HG02610 (cell line): ENCODE measurements around the gene CACHD1.
"Not testable (repeated sequence)": the region's sequence is repeated elsewhere in the genome, so short reads cannot be mapped to it uniquely, and the experiment has no call there.

ENCODE experiments used
- ATAC-seq: cut with Tn5 transposase; IDR thresholded peaks from one replicate; pipeline ENCODE4 v1.9.1; 2021; ENCODE audit warnings: mild to moderate bottlenecking, moderate library complexity; ENCODE audit not compliant: unreplicated experiment

CACHD1 gene

DNA sequence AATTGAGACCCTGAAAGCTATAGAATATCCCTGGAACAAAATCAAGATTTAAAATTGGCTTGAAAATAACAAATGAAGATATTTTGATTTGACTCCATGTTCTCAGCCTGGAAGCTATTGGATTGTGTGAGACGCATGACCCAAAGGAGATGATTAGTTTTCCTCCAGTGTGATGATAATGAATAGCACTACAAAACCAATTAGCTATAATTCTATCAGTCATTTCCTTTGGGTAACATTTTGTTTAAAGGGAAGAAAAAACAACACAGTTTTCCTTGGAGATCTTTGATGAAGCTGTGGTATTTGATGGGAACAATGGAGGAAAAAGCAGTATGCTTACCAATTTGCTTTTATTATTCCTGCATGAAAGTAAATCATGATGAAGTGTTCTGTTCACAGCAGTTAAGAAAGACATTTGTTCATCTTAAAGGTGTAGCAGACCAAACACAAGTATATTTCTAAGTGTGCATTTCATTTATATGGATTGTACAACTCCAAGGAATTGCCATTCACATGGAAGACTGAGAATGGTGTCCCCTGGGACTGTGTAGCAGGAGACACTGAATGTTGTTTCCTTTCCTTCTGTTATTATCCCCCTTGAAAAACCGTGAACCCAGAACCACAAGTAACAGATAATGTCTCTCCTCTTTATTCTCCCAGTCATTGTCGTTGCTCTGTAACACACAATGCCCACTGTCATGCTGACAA, 111.4 kb downstream of the CACHD1 start:
- no peak for ATAC-seq

GRCh38 chr1:64581843-64582185, 111.9 kb downstream of the CACHD1 start:
- no peak for ATAC-seq

DNA sequence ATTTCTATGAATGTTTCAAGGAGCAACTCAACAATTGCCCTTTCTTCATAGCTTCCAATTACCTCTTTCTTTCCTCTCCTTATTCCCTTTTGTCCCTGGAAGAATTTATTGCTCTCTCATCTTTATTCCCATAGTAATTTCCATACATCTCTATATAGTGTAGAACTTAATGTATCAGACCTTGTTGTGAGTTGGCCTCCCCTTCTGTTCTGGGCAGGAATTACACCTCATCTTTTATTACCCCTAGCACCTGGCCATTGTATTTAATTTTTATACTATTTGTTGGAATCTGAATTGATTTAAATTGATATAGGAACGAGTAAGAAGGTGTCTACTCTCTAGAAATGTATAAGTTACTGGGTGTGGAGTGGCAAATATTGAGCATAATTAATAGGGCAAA, 114.5 kb downstream of the CACHD1 start:
- no peak for ATAC-seq

- no peak for ATAC-seq
Measured at GRCh38 chr1:64588876-64589275, 118.9 kb downstream of the CACHD1 start.

DNA sequence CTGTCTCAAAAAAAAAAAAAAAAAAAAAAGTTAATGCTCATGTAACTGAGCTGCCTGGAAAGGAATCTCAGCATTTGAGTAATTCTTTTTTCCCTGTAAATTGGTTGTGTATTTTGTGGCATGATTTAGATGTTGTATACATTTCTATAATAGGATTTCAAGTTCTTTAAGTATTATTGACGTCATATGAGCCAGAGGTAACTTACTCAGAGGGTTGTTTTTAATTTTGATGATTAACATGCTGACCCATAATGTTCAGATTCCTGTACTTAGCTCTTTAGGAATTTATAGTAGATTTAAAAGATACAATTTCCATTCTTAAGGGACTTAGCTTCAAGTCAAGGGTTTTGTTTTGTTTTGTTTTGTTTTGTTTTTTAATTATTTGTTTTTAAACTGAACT, 120.4 kb downstream of the CACHD1 start:
- no peak for ATAC-seq

DNA sequence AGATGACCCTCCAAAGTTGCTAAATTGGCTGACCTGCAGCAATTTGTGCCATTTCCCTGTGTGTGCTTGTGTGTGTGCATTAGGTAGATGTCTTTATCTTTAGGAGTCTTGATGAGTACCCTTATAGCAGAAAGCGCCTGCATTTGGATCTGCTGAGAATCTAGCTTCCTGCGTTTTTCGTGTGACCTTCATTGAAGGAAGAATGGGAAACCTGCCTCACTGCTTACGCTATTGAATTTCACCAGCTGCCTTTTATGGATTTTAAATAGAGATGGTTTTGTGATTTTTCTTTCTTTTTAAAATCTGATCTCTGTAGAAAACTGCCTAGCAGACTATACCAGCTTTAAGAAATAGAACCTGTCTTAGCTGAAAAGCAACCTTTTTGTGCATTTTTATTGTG, 124.5 kb downstream of the CACHD1 start:
- no peak for ATAC-seq

DNA sequence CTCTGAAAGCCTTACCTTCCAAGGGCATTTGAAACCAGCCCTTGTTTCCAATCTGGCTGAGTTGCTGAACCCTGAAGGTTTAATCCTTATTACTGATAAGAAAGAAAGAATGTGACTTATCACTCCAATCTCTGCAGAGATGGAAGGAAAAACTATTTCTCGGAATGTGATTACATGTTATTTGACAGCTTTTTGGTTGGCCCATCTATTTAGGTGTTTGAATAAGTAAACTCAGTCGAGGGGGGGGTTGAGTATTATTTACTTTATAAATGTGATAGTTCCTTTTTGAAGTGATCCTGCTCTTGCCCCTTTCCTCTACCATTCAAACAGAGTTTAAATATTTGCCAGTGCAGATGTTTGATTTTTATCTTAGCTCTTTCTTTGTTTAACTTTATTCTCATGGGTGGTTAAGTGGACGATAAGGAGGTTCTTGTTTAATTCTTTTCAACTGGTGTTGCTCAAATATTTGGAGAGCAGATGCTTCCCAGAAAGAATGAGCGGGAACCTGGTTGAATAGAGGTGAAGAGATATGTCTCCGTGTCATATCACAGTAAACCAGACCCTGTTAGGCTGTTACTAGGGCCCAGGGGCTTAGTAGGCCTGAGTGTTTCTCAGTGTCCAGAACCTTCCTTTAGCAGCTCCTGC, 126.1 kb downstream of the CACHD1 start:
- no peak for ATAC-seq

DNA sequence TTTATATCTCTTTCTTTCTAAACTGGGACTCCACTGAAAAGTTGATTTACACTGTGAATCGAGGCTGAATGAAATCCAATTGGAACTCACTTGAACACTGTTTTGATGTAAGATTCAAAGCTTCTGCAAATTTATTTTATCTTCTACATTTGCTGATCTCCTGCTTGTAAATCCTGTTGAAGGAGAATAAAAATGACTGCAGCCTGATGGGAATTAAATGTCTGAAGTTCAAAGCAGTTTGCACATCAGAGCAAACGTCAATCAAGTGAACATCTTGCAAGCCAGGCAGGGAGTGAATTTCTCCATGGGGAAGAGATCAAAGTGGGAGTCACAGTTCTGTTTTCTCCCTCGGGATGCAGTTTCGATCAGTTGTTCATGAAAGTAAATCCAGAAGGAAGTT, 127.2 kb downstream of the CACHD1 start:
- ATAC-seq = no peak

- no peak for ATAC-seq
Measured at GRCh38 chr1:64598100-64598571, 128.2 kb downstream of the CACHD1 start.

GRCh38 chr1:64599242-64599641, 129.3 kb downstream of the CACHD1 start:
- no peak for ATAC-seq

DNA sequence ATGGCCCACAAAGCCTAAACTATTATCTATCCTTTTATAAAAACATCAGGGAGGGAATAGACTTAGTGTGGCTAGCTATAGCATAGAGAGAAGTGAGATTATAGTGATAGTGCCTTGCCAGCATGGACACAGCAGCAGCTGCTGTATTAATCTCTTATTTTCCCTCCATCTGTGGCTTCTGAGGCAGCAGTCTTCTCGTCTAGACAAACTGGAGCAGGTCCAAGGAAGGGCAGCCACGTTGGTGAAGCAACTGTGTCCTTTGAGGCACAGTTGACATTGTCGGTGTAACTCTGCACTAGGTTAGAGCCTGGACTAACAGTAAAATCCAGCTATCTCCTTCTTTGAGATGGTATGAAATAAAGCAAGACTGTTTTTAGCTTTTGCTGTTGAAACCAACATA, 131.3 kb downstream of the CACHD1 start:
- no peak for ATAC-seq

DNA sequence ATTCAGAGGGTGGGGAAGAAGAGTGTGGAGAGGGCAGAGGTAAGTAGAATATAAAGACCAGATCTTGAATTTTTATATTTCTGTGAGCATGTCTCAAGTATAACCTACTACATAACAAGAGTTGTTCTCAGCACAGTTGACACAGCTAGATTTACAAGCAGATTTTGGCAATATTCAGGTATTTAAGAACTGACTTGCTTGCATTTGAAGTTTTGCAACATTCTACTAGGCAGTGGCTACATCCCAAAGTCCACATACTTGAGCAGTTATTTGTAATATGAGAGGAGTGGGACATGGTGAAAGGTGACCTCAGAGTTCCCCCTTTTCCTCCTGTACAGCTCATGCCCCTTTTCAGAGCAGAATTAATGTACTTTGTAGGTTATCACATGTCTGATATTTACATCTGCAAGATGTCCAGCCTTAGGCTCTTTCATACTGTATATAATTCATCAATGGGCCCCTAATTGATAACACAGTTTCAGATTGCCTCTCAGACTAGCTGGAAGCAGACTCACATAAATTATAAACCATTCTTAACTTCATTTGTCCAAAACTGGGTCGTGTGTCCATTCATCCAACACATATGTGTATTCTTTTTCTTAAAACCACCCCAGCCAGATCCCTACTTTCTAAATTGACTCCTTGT, 138.2 kb downstream of the CACHD1 start:
- ATAC-seq = no peak

DNA sequence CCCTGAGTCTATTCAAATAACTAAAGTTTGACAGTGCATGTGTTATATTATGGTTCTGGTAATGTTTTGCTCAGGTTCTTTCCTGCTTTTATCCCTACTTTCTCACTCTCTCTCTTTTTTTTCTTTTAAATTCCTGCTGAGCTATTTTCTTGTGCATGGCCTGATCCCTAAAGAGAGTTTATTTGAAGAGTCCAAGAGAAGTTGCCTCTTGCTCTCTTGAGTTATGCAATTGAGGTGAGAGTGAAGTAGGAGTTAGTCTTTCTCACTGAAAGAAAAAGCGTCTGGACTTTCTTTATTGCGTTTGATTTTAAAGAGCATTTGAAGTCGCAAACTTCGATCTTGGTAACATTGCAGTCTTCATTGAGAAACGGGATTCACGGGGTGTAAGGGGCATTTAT, 138.7 kb downstream of the CACHD1 start:
- no peak for ATAC-seq

DNA sequence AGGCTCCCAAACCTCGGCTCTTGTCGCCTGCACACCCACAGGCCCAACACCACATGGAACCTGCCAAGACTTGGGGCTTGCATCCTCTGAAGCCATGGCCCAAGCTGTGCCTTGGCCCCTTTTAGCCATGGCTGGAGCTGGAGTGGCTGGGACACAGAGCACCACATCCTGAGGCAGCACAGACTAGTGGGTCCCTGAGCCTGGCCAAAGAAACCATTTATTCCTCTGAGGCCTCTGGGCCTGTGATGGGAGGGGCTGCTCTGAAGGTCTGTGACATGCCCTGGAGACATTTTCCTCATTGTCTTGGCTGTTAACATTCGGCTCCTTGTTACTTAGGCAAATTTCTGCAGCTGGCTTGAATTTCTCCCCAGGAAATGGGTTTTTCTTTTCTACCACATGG, 141.0 kb downstream of the CACHD1 start:
- ATAC-seq = not testable (repeated sequence)

DNA sequence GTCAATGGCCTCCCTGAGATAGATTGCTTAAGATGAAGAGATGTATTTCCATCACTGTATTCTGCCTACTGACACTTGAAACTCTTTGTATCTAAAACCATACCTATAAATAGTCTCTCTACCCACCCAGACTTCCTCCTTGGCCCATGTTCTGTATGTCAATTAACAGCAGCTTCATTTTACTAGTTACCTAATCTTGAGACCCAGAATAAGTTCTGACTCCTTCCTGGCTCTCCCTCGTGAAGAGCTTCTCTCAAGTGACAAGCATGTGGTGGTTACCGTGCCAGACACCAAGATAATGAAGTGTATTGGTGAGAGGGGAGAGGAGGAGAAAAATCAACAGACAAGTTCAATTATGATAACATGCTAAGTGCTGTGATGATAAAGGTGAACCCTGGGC, 146.1 kb downstream of the CACHD1 start:
- ATAC-seq = no peak

DNA sequence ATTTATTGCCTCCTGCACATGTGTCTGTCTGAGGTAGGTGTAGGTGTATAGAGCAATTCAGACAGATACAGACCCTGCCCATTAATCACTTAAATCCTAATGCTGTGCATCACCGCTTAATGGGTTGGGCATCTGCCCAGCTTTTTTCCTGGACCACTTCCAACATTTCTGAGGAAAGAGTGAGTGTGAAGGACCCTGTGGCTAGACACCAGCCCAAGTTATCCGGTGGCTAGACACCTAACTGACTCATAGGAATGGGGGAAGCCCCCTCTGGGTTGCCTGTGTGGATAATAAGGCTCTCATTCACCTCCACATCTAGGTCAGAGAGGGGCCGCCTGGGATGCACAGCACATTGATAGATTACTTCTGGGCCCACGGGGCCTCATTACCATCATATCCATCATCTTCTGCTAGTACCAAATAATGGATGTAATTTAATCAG, 153.8 kb downstream of the CACHD1 start:
- ATAC-seq = no peak

DNA sequence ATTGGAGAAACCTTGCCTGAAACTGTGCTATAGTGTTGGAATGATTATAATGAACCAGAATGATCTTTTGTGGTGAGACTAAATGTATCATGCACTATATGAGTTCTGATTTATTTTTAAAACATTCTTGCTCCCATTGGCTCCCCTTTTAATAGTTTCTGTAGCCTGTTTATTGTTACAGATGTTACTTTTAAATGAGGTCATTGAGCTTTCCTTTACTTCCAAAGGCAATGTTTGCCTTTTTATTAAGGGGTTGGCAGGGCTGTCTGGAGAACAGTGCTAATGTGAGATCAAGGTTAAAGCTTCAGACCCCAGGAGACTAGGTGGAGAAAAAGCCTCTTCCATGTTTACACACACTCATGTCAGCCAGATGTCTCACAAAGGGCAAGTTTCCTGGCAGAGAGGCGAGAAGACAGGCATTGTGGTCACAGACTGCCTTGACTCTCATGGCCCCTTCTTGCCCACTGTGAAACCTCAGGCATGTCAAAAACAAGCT, 154.3 kb downstream of the CACHD1 start:
- ATAC-seq = no peak

DNA sequence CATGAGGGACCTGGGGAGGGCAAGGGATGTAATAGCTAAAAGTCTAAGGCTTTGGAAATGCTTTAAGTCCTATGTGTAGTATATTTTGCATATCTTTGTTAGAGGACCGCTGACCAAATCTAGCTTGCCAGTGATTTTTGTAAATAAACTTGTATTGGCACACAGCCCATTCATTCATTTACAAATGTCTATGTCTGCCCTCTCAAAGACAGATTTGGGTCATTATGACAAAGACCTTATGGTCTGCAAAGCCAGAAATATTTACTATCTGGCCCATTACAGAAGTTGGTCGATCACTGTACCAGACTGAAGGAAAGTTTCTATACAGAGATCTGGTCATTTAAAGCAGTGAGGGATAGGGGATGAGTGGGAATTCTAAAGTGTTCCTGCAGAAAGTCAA, 154.9 kb downstream of the CACHD1 start:
- ATAC-seq = no peak

DNA sequence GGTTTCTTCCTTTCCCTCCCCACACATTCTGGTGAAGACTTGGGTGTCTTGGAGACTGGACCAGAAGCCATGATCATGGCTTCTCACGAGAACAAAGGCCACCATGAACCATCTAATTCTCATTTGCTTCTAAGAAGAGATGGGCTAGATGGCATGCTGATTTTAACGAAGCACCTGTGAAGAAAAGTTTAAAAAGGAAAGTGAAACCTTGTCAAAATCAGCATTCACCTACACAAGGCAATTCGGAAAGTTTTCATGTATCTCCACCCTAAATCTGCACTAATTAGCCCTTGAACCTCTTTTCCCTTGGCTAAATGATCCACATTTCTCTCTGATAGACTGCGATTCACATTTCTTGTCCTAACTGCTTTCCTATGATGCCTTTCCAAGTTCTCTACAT, 160.7 kb downstream of the CACHD1 start:
- no peak for ATAC-seq

DNA sequence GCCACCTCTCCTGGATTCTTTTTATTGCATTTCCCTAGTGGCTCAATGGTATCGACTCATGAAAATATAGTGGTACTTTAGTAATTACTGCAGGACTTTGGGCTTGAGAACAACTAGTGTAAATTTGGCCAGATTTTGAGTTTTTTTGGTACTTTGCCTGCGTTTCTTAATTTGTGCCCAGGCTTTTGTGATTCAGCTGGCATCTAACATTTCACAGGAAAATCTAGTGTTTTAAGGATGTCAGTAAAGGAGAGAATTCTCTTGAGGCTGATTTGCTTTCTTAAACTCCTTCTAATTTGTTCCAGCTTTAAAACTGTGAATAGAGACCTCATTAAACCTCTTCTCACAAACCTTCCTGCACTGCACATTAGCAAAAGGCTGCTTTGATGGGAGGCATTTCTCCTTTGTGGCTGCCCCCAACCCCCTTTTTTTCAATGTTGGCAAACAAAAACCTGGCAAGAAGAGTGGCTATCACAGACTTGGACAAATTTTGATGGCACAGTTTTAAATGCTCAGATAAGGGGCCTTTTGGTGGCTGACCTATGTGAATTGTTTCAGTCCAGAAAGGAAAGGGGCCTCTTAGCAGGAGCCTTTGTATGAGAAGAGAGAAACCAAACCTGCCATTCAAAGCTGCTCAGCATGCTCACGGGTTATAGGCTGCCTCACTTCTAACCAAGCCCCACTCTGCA, 161.6 kb downstream of the CACHD1 start:
- no peak for ATAC-seq

DNA sequence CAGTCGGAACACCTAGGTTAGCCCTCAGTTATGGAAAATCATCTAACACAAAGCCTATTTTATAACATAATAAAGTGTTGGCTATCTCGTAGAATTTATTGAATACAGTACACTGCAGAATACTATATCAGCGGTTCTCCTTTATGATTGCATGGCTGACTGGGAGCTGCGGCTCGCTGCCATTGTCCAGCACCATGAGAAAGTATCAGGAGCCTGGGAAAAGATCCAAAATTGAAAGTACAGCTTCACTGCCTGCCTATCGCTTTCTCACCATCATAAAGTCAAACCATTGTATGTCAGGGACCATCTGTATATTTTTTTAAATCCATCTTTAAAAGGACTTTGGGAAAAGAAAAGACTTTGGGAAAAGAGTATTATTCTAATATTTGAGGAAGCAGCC, 163.0 kb downstream of the CACHD1 start:
- no peak for ATAC-seq

DNA sequence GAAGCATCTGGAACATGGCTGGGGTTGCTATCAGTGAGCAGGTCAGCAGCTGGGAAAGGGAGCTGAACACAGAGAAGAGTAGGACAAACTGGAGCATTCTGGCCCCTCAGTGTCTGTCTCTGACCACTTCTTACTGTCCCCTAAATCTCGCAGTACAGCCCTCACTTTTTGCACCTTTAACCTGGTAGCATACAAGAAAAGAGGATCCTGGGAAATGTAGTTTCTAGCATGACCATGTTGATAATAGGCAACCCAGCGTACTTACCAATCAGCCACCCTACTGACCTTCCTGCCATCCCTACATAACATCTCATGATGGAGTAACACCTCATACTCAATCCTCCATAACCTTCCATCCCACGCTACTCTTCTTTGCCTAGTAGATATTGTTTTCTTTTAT, 175.8 kb downstream of the CACHD1 start:
- no peak for ATAC-seq
